HepG2 (cell line): ENCODE measurements around the gene GNG7. TPM values are rescaled to one million over a fixed set of nuclear protein-coding genes. Genes with fewer than 3 reads are reported as not detected.
A peak's percentile ranks its signal among the peaks of the same experiment; 100 is the strongest.

Experiments used
- ARNTL ChIP-seq: sonication (generic); formaldehyde crosslinking; IDR thresholded peaks from 2 replicates; pipeline ENCODE4 v1.4.0; 2020; ENCODE audit warnings: mild to moderate bottlenecking, missing genetic modification reagents
- BORCS8-MEF2B ChIP-seq: sonication (generic); formaldehyde crosslinking; IDR thresholded peaks from 2 replicates; pipeline ENCODE4 v1.8.0; 2022; ENCODE audit warnings: mild to moderate bottlenecking, missing genetic modification reagents
- EP300 ChIP-seq, 3 experiments: sonication (generic) in 1 of 3; formaldehyde crosslinking in 1 of 3; IDR thresholded peaks; 2 replicates each; pipeline versions ENCODE4 v1.5.1 to v1.6.1; 2011 to 2020; ENCODE audit warnings: low read depth in 2 of 3, low read length in 2 of 3, borderline replicate concordance in 1 of 3, improper control_type of control experiment in 1 of 3, mild to moderate bottlenecking in 1 of 3, missing genetic modification reagents in 1 of 3, moderate library complexity in 1 of 3
- FOXA3 ChIP-seq: IDR thresholded peaks from 2 replicates; pipeline ENCODE4 v1.6.1; 2016; ENCODE audit warnings: missing genetic modification reagents, missing compliant biosample characterization
- HNRNPK ChIP-seq: fragments of 200-400 bp; formaldehyde crosslinking; IDR thresholded peaks from 2 replicates; pipeline ENCODE4 v1.6.1; 2018; ENCODE audit warnings: low read length, low read depth, moderate library complexity, mild to moderate bottlenecking; ENCODE audit not compliant: poor library complexity, severe bottlenecking
- KMT2B ChIP-seq: IDR thresholded peaks from 2 replicates; pipeline ENCODE4 v1.6.1; 2016; ENCODE audit warnings: missing genetic modification reagents, missing compliant biosample characterization
- MEIS2 ChIP-seq: sonication (generic); formaldehyde crosslinking; IDR thresholded peaks from 2 replicates; pipeline ENCODE4 v1.9.0; 2021; ENCODE audit warnings: mild to moderate bottlenecking, missing genetic modification reagents
- MXD3 ChIP-seq: IDR thresholded peaks from 2 replicates; pipeline ENCODE4 v1.6.1; 2016; ENCODE audit warnings: mild to moderate bottlenecking, missing biosample characterization, missing genetic modification reagents
- NFKB2 ChIP-seq: sonication (generic); formaldehyde crosslinking; IDR thresholded peaks from 2 replicates; pipeline ENCODE4 v1.4.0; 2020; ENCODE audit warnings: missing genetic modification reagents, borderline replicate concordance
- NONO ChIP-seq, 2 experiments: fragments of 450-650 bp in 1 of 2; sonication (generic) in 1 of 2; formaldehyde crosslinking in 1 of 2; IDR thresholded peaks in 1 of 2; conservative IDR thresholded peaks in 1 of 2; 2 replicates each; pipeline versions ENCODE4 v1.6.1 to v1.8.0; 2017 to 2022; ENCODE audit warnings: mild to moderate bottlenecking in 1 of 2, missing genetic modification reagents in 1 of 2, moderate library complexity in 1 of 2
- NR2F1 ChIP-seq, 2 experiments: fragments of 450-650 bp in 1 of 2; formaldehyde crosslinking in 1 of 2; IDR thresholded peaks; 2 replicates each; pipeline versions ENCODE4 v1.5.0 to v1.6.1; 2016 to 2020; ENCODE audit warnings: mild to moderate bottlenecking in 1 of 2, missing compliant biosample characterization in 1 of 2, missing genetic modification reagents in 1 of 2, moderate library complexity in 1 of 2
- PHF21A ChIP-seq: sonication (generic); formaldehyde crosslinking; IDR thresholded peaks from 2 replicates; pipeline ENCODE4 v1.5.0; 2020; ENCODE audit warnings: mild to moderate bottlenecking, missing genetic modification reagents
- SALL2 ChIP-seq: sonication (generic); formaldehyde crosslinking; IDR thresholded peaks from 2 replicates; pipeline ENCODE4 v1.8.1; 2023; ENCODE audit warnings: mild to moderate bottlenecking, missing genetic modification reagents, inconsistent platforms
- SIN3A ChIP-seq: IDR thresholded peaks from 2 replicates; pipeline ENCODE4 v1.6.1; 2011; ENCODE audit warnings: low read depth, mild to moderate bottlenecking, control low read depth, low read length, borderline replicate concordance
- SP1 ChIP-seq, 2 experiments: fragments of 450-650 bp in 1 of 2; sonication (generic) in 1 of 2; formaldehyde crosslinking in 1 of 2; IDR thresholded peaks; 2 replicates each; pipeline versions ENCODE4 v1.4.0 to v1.6.1; 2016 to 2020; ENCODE audit warnings: missing genetic modification reagents in 1 of 2
- YY1 ChIP-seq: IDR thresholded peaks from 2 replicates; pipeline ENCODE4 v1.6.1; 2011; ENCODE audit warnings: low read length, low read depth, moderate library complexity, mild to moderate bottlenecking; ENCODE audit not compliant: insufficient read depth, insufficient replicate concordance
- ZFP41 ChIP-seq: sonication (generic); formaldehyde crosslinking; IDR thresholded peaks from 2 replicates; pipeline ENCODE4 v1.4.0; 2020; ENCODE audit warnings: mild to moderate bottlenecking, missing genetic modification reagents, borderline replicate concordance
- ZNF30 ChIP-seq: sonication (generic); formaldehyde crosslinking; IDR thresholded peaks from 2 replicates; pipeline ENCODE4 v1.5.0; 2020; ENCODE audit warnings: mild to moderate bottlenecking, missing genetic modification reagents
- ZNF747 ChIP-seq: sonication (generic); formaldehyde crosslinking; IDR thresholded peaks from 2 replicates; pipeline ENCODE4 v1.8.1; 2023; ENCODE audit warnings: missing genetic modification reagents, mild to moderate bottlenecking, borderline replicate concordance
- ZSCAN5A ChIP-seq: sonication (generic); formaldehyde crosslinking; IDR thresholded peaks from 2 replicates; pipeline ENCODE4 v1.8.0; 2022; ENCODE audit warnings: mild to moderate bottlenecking, missing genetic modification reagents, borderline replicate concordance
- polyA plus RNA-seq, 8 experiments: library from polyadenylated mRNA; depleted of rRNA in 3 of 8; stranded (reverse) in 7 of 8; unstranded in 1 of 8; fragments of >200 nt; fragmentation: Illumina TruSeq in 4 of 8; extraction: Trizol in 4 of 8; gene quantifications; 2 replicates each; pipeline versions ENCODE4 v1.2.1 to v1.2.3, GENCODE V29; 2011 to 2016; ENCODE audit warnings: low read depth in 4 of 8, missing spikeins in 1 of 8, mixed read lengths in 1 of 8; ENCODE audit not compliant: insufficient read depth in 1 of 8
- total RNA-seq, 5 experiments: library from RNA; depleted of rRNA; stranded (reverse); fragments of >200 nt; fragmentation: Illumina TruSeq; extraction: Trizol; gene quantifications; 2 replicates each; pipeline ENCODE4 v1.2.3, GENCODE V29; 2016; ENCODE audit warnings: low read depth in 1 of 5
- TF ChIP-seq, protein P1 (sequence below): sonication (generic); formaldehyde crosslinking; IDR thresholded peaks from 2 replicates; pipeline ENCODE4 v1.4.0; 2020; ENCODE audit warnings: missing genetic modification reagents, mild to moderate bottlenecking, borderline replicate concordance
- TF ChIP-seq, protein P2 (sequence below): sonication (generic); formaldehyde crosslinking; IDR thresholded peaks from 2 replicates; pipeline ENCODE4 v1.4.0; 2020; ENCODE audit warnings: missing genetic modification reagents

The GNG7 gene
- total and polyA plus RNA-seq, 2 of the 13 experiments (the other 11 are each of a cell fraction or from before 2014, with no cell fraction given), result 1.4 to 3.3 TPM

GRCh38 chr19:2474232-2475017 is 228.1 kb downstream of the GNG7 start (continued):
- TF ChIP-seq NONO (IDR thresholded peaks at IDR 0.05), result no peak
- peak; percentile 76; the same call in 1 of the 2 replicates for TF ChIP-seq NONO (CRISPR knock-in tag; conservative IDR thresholded peaks at IDR 0.05)
- TF ChIP-seq SIN3A, result peak; percentile 68; the same call in 1 of the 2 replicates
- TF ChIP-seq YY1, result peak; percentile 82
- peak; percentile 31; the same call in 1 of the 2 replicates for TF ChIP-seq NFKB2 (CRISPR knock-in tag)
- TF ChIP-seq, protein P1, sequence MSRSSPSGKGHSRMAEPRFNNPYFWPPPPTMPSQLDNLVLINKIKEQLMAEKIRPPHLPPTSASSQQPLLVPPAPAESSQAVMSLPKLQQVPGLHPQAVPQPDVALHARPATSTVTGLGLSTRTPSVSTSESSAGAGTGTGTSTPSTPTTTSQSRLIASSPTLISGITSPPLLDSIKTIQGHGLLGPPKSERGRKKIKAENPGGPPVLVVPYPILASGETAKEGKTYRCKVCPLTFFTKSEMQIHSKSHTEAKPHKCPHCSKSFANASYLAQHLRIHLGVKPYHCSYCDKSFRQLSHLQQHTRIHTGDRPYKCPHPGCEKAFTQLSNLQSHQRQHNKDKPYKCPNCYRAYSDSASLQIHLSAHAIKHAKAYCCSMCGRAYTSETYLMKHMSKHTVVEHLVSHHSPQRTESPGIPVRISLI (CRISPR knock-in tag), result peak; percentile 43; the same call in 1 of the 2 replicates
- TF ChIP-seq KMT2B (CRISPR knock-in tag), result no peak
- TF ChIP-seq, protein P2, sequence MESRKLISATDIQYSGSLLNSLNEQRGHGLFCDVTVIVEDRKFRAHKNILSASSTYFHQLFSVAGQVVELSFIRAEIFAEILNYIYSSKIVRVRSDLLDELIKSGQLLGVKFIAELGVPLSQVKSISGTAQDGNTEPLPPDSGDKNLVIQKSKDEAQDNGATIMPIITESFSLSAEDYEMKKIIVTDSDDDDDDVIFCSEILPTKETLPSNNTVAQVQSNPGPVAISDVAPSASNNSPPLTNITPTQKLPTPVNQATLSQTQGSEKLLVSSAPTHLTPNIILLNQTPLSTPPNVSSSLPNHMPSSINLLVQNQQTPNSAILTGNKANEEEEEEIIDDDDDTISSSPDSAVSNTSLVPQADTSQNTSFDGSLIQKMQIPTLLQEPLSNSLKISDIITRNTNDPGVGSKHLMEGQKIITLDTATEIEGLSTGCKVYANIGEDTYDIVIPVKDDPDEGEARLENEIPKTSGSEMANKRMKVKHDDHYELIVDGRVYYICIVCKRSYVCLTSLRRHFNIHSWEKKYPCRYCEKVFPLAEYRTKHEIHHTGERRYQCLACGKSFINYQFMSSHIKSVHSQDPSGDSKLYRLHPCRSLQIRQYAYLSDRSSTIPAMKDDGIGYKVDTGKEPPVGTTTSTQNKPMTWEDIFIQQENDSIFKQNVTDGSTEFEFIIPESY (CRISPR knock-in tag), result peak; percentile 61; the same call in 1 of the 2 replicates
- peak; percentile 82 for TF ChIP-seq HNRNPK
- peak; percentile 78 for TF ChIP-seq PHF21A (CRISPR knock-in tag)
- TF ChIP-seq ZSCAN5A, result no peak
- peak; percentile 33; the same call in 1 of the 2 replicates for TF ChIP-seq BORCS8-MEF2B
- no peak for TF ChIP-seq SP1 (IDR thresholded peaks at IDR 0.05)
- TF ChIP-seq SP1 (CRISPR knock-in tag; IDR thresholded peaks at IDR 0.05), result peak; percentile 55
- TF ChIP-seq EP300 (IDR thresholded peaks at IDR 0.05; ENCODE audit: low read depth in 2 of 2, low read length in 2 of 2), result no peak; a peak in 1 of 4 replicates
- no peak; the same call in 1 of the 2 replicates for TF ChIP-seq EP300 (CRISPR knock-in tag; IDR thresholded peaks at IDR 0.05; ENCODE audit: borderline replicate concordance)
- peak; percentile 77; the same call in 1 of the 2 replicates for TF ChIP-seq MEIS2 (CRISPR knock-in tag)
- peak; percentile 27; the same call in 1 of the 2 replicates for TF ChIP-seq MXD3 (CRISPR knock-in tag)
- TF ChIP-seq ZNF747 (CRISPR knock-in tag), result peak; percentile 72; the same call in 1 of the 2 replicates
- TF ChIP-seq ZFP41 (CRISPR knock-in tag), result 0 out of 2 replicates have a peak, but pooled peaks have one; percentile 51
- peak; percentile 46; the same call in 1 of the 2 replicates for TF ChIP-seq SALL2 (CRISPR knock-in tag)
- TF ChIP-seq FOXA3 (CRISPR knock-in tag), result no peak
- peak in 1 of 2 experiments; percentile 42; a peak in 1 of 4 replicates for TF ChIP-seq NR2F1 (CRISPR knock-in tag; IDR thresholded peaks at IDR 0.05)
- no peak for TF ChIP-seq ZNF30 (CRISPR knock-in tag)
- 0 out of 2 replicates have a peak, but pooled peaks have one; percentile 40 for TF ChIP-seq ARNTL
